ENCODE results near the gene EXOC6B.

GRCh38 chr2:72415781-72416475 lies 409.9 kb downstream of the EXOC6B start:
- no peak for TF ChIP-seq CTCF (IDR thresholded peaks at IDR 0.05)
- TF ChIP-seq KAT7 (CRISPR knock-in tag; IDR thresholded peaks at IDR 0.05; ENCODE audit: borderline replicate concordance): no peak
- no peak for TF ChIP-seq ZNF512 (CRISPR knock-in tag; IDR thresholded peaks at IDR 0.05; ENCODE audit: borderline replicate concordance)
- no peak for TF ChIP-seq ATF6 (CRISPR knock-in tag; IDR thresholded peaks at IDR 0.05)
- no peak for TF ChIP-seq MLX (CRISPR knock-in tag; IDR thresholded peaks at IDR 0.05)
- TF ChIP-seq NR3C1 (CRISPR knock-in tag; conservative IDR thresholded peaks at IDR 0.05; ENCODE audit: low read depth): no peak
- TF ChIP-seq SMAD4 (CRISPR knock-in tag; IDR thresholded peaks at IDR 0.05): no peak
- TF ChIP-seq FOXK1 (CRISPR knock-in tag; IDR thresholded peaks at IDR 0.05): no peak
